Esophagus muscularis mucosa (tissue), 4 donors: ENCODE measurements around the gene PRCP. TPM values are rescaled to one million over a fixed set of nuclear protein-coding genes. Genes with fewer than 3 reads are reported as not detected.

ENCODE experiments used
- DNase-seq: peaks from one replicate; pipeline ENCODE4 v3.0.0-alpha.2; 2017; ENCODE audit errors: extremely low spot score
- H3K27ac ChIP-seq, 4 donors: fragments of 200-600 bp; sonication (generic); replicated peaks in 1 of 4; 1 replicate in 3 of 4; 2 replicates in 1 of 4; pipeline ENCODE4 v1.5.1; 2016 to 2019; ENCODE audit warnings: mild to moderate bottlenecking in 1 of 4
- H3K27me3 ChIP-seq, 4 donors: fragments of 200-600 bp; sonication (generic); one replicate each; pipeline versions ENCODE4 v1.5.1 to v1.6.0; 2016 to 2019
- H3K36me3 ChIP-seq, 4 donors: fragments of 200-600 bp; sonication (generic); one replicate each; pipeline ENCODE4 v1.5.1; 2016 to 2019
- H3K4me1 ChIP-seq, 4 donors: fragments of 200-600 bp; sonication (generic); one replicate each; pipeline ENCODE4 v1.5.1; 2016 to 2019
- H3K4me3 ChIP-seq, 4 donors: fragments of 200-600 bp; sonication (generic); 1 replicate in 2 of 4; 2 replicates in 2 of 4; pipeline ENCODE4 v1.5.1; 2016 to 2019; ENCODE audit warnings: mild to moderate bottlenecking in 4 of 4, moderate library complexity in 1 of 4
- H3K9me3 ChIP-seq, 4 donors: fragments of 200-600 bp; sonication (generic); 1 replicate in 3 of 4; 2 replicates in 1 of 4; pipeline ENCODE4 v1.5.1; 2016 to 2019
- EP300 ChIP-seq: sonication (generic); formaldehyde crosslinking; IDR thresholded peaks from one replicate; pipeline ENCODE4 v1.6.1; 2017; ENCODE audit warnings: antibody characterized with exemption
- POLR2A ChIP-seq: fragments of 450-650 bp; IDR thresholded peaks from one replicate; pipeline ENCODE4 v1.6.1; 2017; ENCODE audit warnings: antibody characterized with exemption, moderate library complexity, mild to moderate bottlenecking, low read depth
- POLR2AphosphoS5 ChIP-seq, 2 donors: sonication (generic); formaldehyde crosslinking; IDR thresholded peaks; one replicate each; pipeline ENCODE4 v1.6.1; 2017; ENCODE audit warnings: antibody characterized with exemption in 2 of 2
- WGBS: methylation state at CpG from one replicate; pipeline ENCODE4 v1.1.5; 2018; 5-methylcytosine and 5-hydroxymethylcytosine counted together
- intact Hi-C: fragments of 100-400 bp; cut with DNase I; formaldehyde crosslinking; loops from one replicate; pipeline ENCODE4 v1.15.1; 2023
- total RNA-seq, 4 donors: library from RNA; depleted of rRNA; stranded (reverse); fragments of >200 nt; gene quantifications; one replicate each; pipeline versions ENCODE4 v1.1.0 to v1.2.1, GENCODE V29; 2016
- TF ChIP-seq, protein P1 (sequence below), 3 experiments: fragments of 200-600 bp in 2 of 3; fragments of 450-650 bp in 1 of 3; sonication (generic) in 2 of 3; IDR thresholded peaks; one replicate each; pipeline ENCODE4 v1.5.1; 2017 to 2019; ENCODE audit warnings: antibody characterized with exemption in 3 of 3, mild to moderate bottlenecking in 2 of 3, moderate library complexity in 1 of 3

Gene PRCP
- total RNA-seq, 4 donors from 2014 or later = 29.1 to 46.2 (median 35.0) TPM

GRCh38 chr11:82811369-82811768, 88.9 kb downstream of the PRCP start:
- no peaks in the 10 kb centered on the region for H3K27me3 ChIP-seq
- intact Hi-C loops = no loop called here
- DNase-seq = no peak
- H3K4me1 ChIP-seq = no peaks in the 10 kb centered on the region
- H3K9me3 ChIP-seq = no peaks in the 10 kb centered on the region
- no peaks in the 10 kb centered on the region for H3K36me3 ChIP-seq
- 85% methylated on average over 8 of the region's 8 CpGs for WGBS
- no peak overlapping the region for H3K4me3 ChIP-seq
- TF ChIP-seq POLR2A (no peak), POLR2AphosphoS5 (IDR thresholded peaks at IDR 0.05) (no peak), EP300 (no peak)
- TF ChIP-seq, protein P1, sequence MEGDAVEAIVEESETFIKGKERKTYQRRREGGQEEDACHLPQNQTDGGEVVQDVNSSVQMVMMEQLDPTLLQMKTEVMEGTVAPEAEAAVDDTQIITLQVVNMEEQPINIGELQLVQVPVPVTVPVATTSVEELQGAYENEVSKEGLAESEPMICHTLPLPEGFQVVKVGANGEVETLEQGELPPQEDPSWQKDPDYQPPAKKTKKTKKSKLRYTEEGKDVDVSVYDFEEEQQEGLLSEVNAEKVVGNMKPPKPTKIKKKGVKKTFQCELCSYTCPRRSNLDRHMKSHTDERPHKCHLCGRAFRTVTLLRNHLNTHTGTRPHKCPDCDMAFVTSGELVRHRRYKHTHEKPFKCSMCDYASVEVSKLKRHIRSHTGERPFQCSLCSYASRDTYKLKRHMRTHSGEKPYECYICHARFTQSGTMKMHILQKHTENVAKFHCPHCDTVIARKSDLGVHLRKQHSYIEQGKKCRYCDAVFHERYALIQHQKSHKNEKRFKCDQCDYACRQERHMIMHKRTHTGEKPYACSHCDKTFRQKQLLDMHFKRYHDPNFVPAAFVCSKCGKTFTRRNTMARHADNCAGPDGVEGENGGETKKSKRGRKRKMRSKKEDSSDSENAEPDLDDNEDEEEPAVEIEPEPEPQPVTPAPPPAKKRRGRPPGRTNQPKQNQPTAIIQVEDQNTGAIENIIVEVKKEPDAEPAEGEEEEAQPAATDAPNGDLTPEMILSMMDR (IDR thresholded peaks at IDR 0.05) = no peak
- H3K27ac ChIP-seq = no peak overlapping the region

GRCh38 chr11:82810738-82811137, 89.5 kb downstream of the PRCP start:
- no peak for DNase-seq
- peaks cover 0 to 5% (median 0%) of the 10 kb centered on the region in 4 donors for H3K27me3 ChIP-seq
- H3K4me1 ChIP-seq = no peaks in the 10 kb centered on the region
- no peak overlapping the region for H3K4me3 ChIP-seq
- no peak overlapping the region for H3K27ac ChIP-seq
- WGBS = 81% methylated on average over 3 of the region's 3 CpGs
- H3K9me3 ChIP-seq = no peaks in the 10 kb centered on the region
- H3K36me3 ChIP-seq = no peaks in the 10 kb centered on the region
- TF ChIP-seq POLR2A = no peak
- no peak for TF ChIP-seq POLR2AphosphoS5 (IDR thresholded peaks at IDR 0.05)
- TF ChIP-seq, protein P1 (IDR thresholded peaks at IDR 0.05) = no peak
- no peak for TF ChIP-seq EP300
- intact Hi-C loops = no loop called here

GRCh38 chr11:82810326-82810725, 89.9 kb downstream of the PRCP start:
- no peaks in the 10 kb centered on the region for H3K9me3 ChIP-seq
- H3K27ac ChIP-seq = no peak overlapping the region
- TF ChIP-seq POLR2A (no peak), EP300 (no peak), POLR2AphosphoS5 (IDR thresholded peaks at IDR 0.05) (no peak)
- TF ChIP-seq, protein P1 (IDR thresholded peaks at IDR 0.05) = no peak
- DNase-seq = no peak
- no peaks in the 10 kb centered on the region for H3K36me3 ChIP-seq
- intact Hi-C loops = no loop called here
- H3K4me3 ChIP-seq = no peak overlapping the region
- WGBS = 89% methylated on average over 1 of the region's 1 CpG
- H3K4me1 ChIP-seq = no peaks in the 10 kb centered on the region
- peaks cover 0 to 8% (median 0%) of the 10 kb centered on the region in 4 donors for H3K27me3 ChIP-seq

DNA sequence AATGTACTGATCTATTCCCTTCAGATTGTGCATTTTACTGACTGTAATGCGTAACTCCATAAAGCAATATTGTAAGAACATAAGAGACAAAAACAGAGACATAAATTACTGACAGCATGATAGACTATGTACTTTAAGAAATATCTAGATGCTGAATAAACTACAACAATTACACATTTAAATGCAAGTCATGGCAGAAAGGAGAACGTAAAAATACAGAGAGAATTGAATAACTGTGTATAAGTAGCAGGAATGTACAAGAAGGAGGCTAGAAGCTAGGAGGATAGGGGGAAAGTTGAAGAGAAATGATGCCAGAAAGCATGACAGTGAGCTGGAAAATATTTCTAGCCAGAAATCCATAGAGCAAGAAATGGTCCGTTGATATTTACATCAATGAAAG, 92.6 kb downstream of the PRCP start:
- Histone ChIP-seq H3K4me3 (no peak overlapping the region), H3K36me3 (no peaks in the 10 kb centered on the region), H3K4me1 (no peaks in the 10 kb centered on the region), H3K9me3 (no peaks in the 10 kb centered on the region), H3K27ac (no peak overlapping the region), H3K27me3 (peaks cover 0 to 14% (median 0%) of the 10 kb centered on the region in 4 donors)
- no peak for DNase-seq
- WGBS = 79% methylated on average over 3 of the region's 3 CpGs
- intact Hi-C loops = no loop called here
- TF ChIP-seq EP300 (no peak), POLR2A (no peak), POLR2AphosphoS5 (IDR thresholded peaks at IDR 0.05) (no peak)
- TF ChIP-seq, protein P1 (IDR thresholded peaks at IDR 0.05) = no peak

DNA sequence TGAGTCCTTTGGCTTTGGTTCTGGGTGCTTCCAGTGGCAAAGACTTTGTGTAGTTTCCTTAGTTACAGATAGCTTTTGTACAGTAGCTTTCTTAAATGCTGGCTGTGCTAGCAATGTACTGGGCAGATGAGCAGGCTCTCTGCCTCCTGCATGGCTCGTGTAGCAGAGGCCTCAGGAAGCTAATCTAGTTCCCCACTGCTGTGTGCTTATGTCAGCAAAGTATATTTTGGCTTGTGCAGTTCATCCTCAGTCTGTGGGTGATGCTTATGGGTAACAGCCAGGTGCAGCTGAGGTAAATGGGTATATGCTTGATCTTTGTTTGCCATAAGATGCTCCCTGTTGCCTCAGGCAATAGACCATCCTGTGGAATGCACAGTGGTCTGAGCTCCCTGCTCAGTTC, 97.5 kb downstream of the PRCP start:
- no peak for DNase-seq
- no peak overlapping the region for H3K27ac ChIP-seq
- peaks cover 0 to 14% (median 0%) of the 10 kb centered on the region in 4 donors for H3K27me3 ChIP-seq
- no peaks in the 10 kb centered on the region for H3K9me3 ChIP-seq
- H3K4me1 ChIP-seq = no peaks in the 10 kb centered on the region
- H3K36me3 ChIP-seq = no peaks in the 10 kb centered on the region
- intact Hi-C loops = no loop called here
- TF ChIP-seq POLR2A (no peak), EP300 (no peak), POLR2AphosphoS5 (IDR thresholded peaks at IDR 0.05) (no peak)
- TF ChIP-seq, protein P1 (IDR thresholded peaks at IDR 0.05) = no peak
- 27% methylated on average over 1 of the region's 1 CpG for WGBS
- H3K4me3 ChIP-seq = no peak overlapping the region
